NCI-H146 treated with DMSO at 0.1 percent for 48 hours (cell line): Measurements from ENCODE around the gene GKN2.

Experiments
- DNase-seq: peaks from one replicate; lab custom pipeline; 2025; ENCODE audit not compliant: unreplicated experiment; lab: John Stamatoyannopoulos, UW

Gene GKN2

GRCh38 chr2:68952887-68953521 lies at the start of gene GKN2:
GKN2 (minus strand) TSS chr2:68952893; CDS start chr2:68952861, 32 bp downstream.
- no peak for DNase-seq

GRCh38 chr2:69001879-69002278 lies 49.2 kb upstream of the GKN2 start:
- DNase-seq: no peak

- no peak for DNase-seq
Measured at GRCh38 chr2:68997401-68997800, 44.7 kb upstream of the GKN2 start.

- no peak for DNase-seq
Measured at GRCh38 chr2:68995916-68996315, 43.2 kb upstream of the GKN2 start.

- no peak for DNase-seq
Measured at GRCh38 chr2:68994864-68995263, 42.2 kb upstream of the GKN2 start.

GRCh38 chr2:68993660-68994059 lies 41.0 kb upstream of the GKN2 start:
- DNase-seq: no peak

- no peak for DNase-seq
Measured at GRCh38 chr2:68992933-68993332, 40.2 kb upstream of the GKN2 start.

- DNase-seq: no peak
Measured at GRCh38 chr2:68992341-68992740, 39.6 kb upstream of the GKN2 start.

- no peak for DNase-seq
Measured at GRCh38 chr2:68989035-68989434, 36.3 kb upstream of the GKN2 start.

- DNase-seq: no peak
Measured at GRCh38 chr2:68987021-68987503, 34.4 kb upstream of the GKN2 start.

- no peak for DNase-seq
Measured at GRCh38 chr2:68980956-68981355, 28.3 kb upstream of the GKN2 start.

- DNase-seq: no peak
Measured at GRCh38 chr2:68978098-68978497, 25.4 kb upstream of the GKN2 start.

GRCh38 chr2:68977453-68977852 lies 24.8 kb upstream of the GKN2 start:
- DNase-seq: no peak

- no peak for DNase-seq
Measured at GRCh38 chr2:68975844-68976243, 23.2 kb upstream of the GKN2 start.

- no peak for DNase-seq
Measured at GRCh38 chr2:68974946-68975665, 22.4 kb upstream of the GKN2 start.

GRCh38 chr2:68974251-68974650 lies 21.6 kb upstream of the GKN2 start, which contains the start of gene GKN1:
GKN1 (plus strand) TSS chr2:68974636; CDS start chr2:68974678, 42 bp downstream.
- DNase-seq: no peak

- DNase-seq: no peak
Measured at GRCh38 chr2:68971591-68972231, 19.0 kb upstream of the GKN2 start.

GRCh38 chr2:68970566-68971265 lies 18.0 kb upstream of the GKN2 start:
- no peak for DNase-seq

- no peak for DNase-seq
Measured at GRCh38 chr2:68969736-68970490, 17.2 kb upstream of the GKN2 start.

GRCh38 chr2:68968221-68968620 lies 15.5 kb upstream of the GKN2 start:
- no peak for DNase-seq

- DNase-seq: no peak
Measured at GRCh38 chr2:68964282-68964681, 11.6 kb upstream of the GKN2 start.
